SU-DHL-6 (cell line): ENCODE measurements around the gene OR4D11.

ENCODE experiments used
- H2AFZ ChIP-seq: fragments of 200-600 bp; sonication (generic); 2 replicates; pipeline ENCODE4 v1.6.1; 2014; ENCODE audit warnings: low read depth, mild to moderate bottlenecking, moderate library complexity, mixed read lengths, antibody characterized with exemption, low read length; ENCODE audit not compliant: severe bottlenecking
- H3F3A ChIP-seq: fragments of 200-600 bp; shearing (Covaris generic); 2 replicates; pipeline ENCODE4 v1.6.0; 2016; ENCODE audit warnings: antibody characterized with exemption, mild to moderate bottlenecking; ENCODE audit not compliant: insufficient read depth
- H3K27ac ChIP-seq: fragments of 200-600 bp; sonication (generic); 2 replicates; pipeline ENCODE4 v1.5.1; 2016; ENCODE audit warnings: low read depth, mild to moderate bottlenecking, low read length, moderate library complexity, mixed read lengths
- H3K27me3 ChIP-seq: fragments of 200-600 bp; sonication (generic), shearing (Covaris generic); 2 replicates; pipeline ENCODE4 v1.6.0; 2014; ENCODE audit warnings: mild to moderate bottlenecking, low read length
- H3K36me3 ChIP-seq: fragments of 200-600 bp; sonication (generic); 2 replicates; pipeline ENCODE4 v1.6.1; 2014; ENCODE audit warnings: mild to moderate bottlenecking, low read length, mixed read lengths
- H3K4me2 ChIP-seq: fragments of 300-600, 200-600 bp; shearing (Covaris generic), sonication (generic); 2 replicates; pipeline ENCODE4 v1.6.0; 2014; ENCODE audit warnings: low read length, low read depth, mild to moderate bottlenecking; ENCODE audit not compliant: poor library complexity, severe bottlenecking
- H3K4me3 ChIP-seq: fragments of 200-600 bp; sonication (generic); 2 replicates; pipeline ENCODE4 v1.5.1; 2014; ENCODE audit warnings: antibody characterized with exemption, low read length, mild to moderate bottlenecking, mixed read lengths; ENCODE audit not compliant: insufficient read depth, poor library complexity, severe bottlenecking
- H3K79me2 ChIP-seq: fragments of 200-600 bp; sonication (generic); 2 replicates; pipeline ENCODE4 v1.6.1; 2014; ENCODE audit warnings: mild to moderate bottlenecking, low read length, moderate library complexity; ENCODE audit not compliant: insufficient read depth
- H3K9ac ChIP-seq: fragments of 200-600 bp; sonication (generic); 2 replicates; pipeline ENCODE4 v1.7.0; 2014; ENCODE audit warnings: mild to moderate bottlenecking, low read length
- H3K9me2 ChIP-seq: fragments of 200-600 bp; sonication (generic); replicated peaks from 2 replicates; pipeline ENCODE4 v1.6.1; 2014; ENCODE audit warnings: low read length; ENCODE audit not compliant: insufficient read depth
- H3K9me3 ChIP-seq: fragments of 200-600 bp; sonication (generic); 2 replicates; pipeline ENCODE4 v1.6.1; 2014; ENCODE audit warnings: low read length, mixed read lengths; ENCODE audit not compliant: insufficient read depth
- H4K20me1 ChIP-seq: fragments of 200-600 bp; sonication (generic); 2 replicates; pipeline ENCODE4 v1.6.1; 2014; ENCODE audit warnings: low read depth, mild to moderate bottlenecking, antibody characterized with exemption, low read length, moderate library complexity, mixed read lengths
- CTCF ChIP-seq: fragments of 200-600 bp; sonication (generic); IDR thresholded peaks from one replicate; pipeline ENCODE4 v1.5.1; 2017; ENCODE audit warnings: antibody characterized with exemption, mild to moderate bottlenecking, low read length, moderate library complexity; ENCODE audit not compliant: insufficient read depth, poor library complexity, severe bottlenecking
- EZH2phosphoT487 ChIP-seq: fragments of 200-600 bp; sonication (generic), shearing (Covaris generic); conservative IDR thresholded peaks from 2 replicates; pipeline ENCODE4 v1.6.1; 2018; ENCODE audit warnings: mild to moderate bottlenecking, antibody characterized with exemption, low read length, moderate library complexity, mixed read lengths

OR4D11 gene

GRCh38 chr11:59480359-59480758 is 23.0 kb upstream of the OR4D11 start:
- no peaks in the 10 kb centered on the region for H4K20me1 ChIP-seq
- H3K27me3 ChIP-seq = no peaks in the 10 kb centered on the region
- no peak overlapping the region for H3K4me2 ChIP-seq
- H3K79me2 ChIP-seq = no peaks in the 10 kb centered on the region
- H3K36me3 ChIP-seq = no peaks in the 10 kb centered on the region
- no peak overlapping the region for H2AFZ ChIP-seq
- no peak overlapping the region for H3K27ac ChIP-seq
- H3K9ac ChIP-seq = no peak overlapping the region
- H3K4me3 ChIP-seq = no peak overlapping the region
- H3K9me3 ChIP-seq = no peaks in the 10 kb centered on the region
- TF ChIP-seq EZH2phosphoT487 = no peak
- no peak for TF ChIP-seq CTCF
- H3K9me2 ChIP-seq = no peaks in the 10 kb centered on the region
- H3F3A ChIP-seq = no peaks in the 10 kb centered on the region

- H2AFZ ChIP-seq = no peak overlapping the region
- H3K36me3 ChIP-seq = no peaks in the 10 kb centered on the region
- H3K27ac ChIP-seq = no peak overlapping the region
- H3K9me2 ChIP-seq = no peaks in the 10 kb centered on the region
- TF ChIP-seq EZH2phosphoT487 = no peak
- TF ChIP-seq CTCF = no peak
- no peaks in the 10 kb centered on the region for H3K79me2 ChIP-seq
- no peaks in the 10 kb centered on the region for H3F3A ChIP-seq
- H3K9me3 ChIP-seq = no peaks in the 10 kb centered on the region
- H3K4me2 ChIP-seq = no peak overlapping the region
- no peak overlapping the region for H3K9ac ChIP-seq
- H3K4me3 ChIP-seq = no peak overlapping the region
- H3K27me3 ChIP-seq = no peaks in the 10 kb centered on the region; the same call in 1 of the 2 replicates
- H4K20me1 ChIP-seq = no peaks in the 10 kb centered on the region
These were observed 1.4 kb upstream of the OR4D11 start for GRCh38 chr11:59501931-59502330.

GRCh38 chr11:59510941-59511589 is 7.7 kb downstream of the OR4D11 start, which contains the start of gene OR4D9:
Gene OR4D9, plus strand, starts transcription at chr11:59511539. Its CDS starts 3,374 bp downstream, at chr11:59514913.
- Histone ChIP-seq H3K9ac (no peak within 1 kb of the TSS), H3F3A (no peaks in the 10 kb centered on the region), H3K27ac (no peak within 1 kb of the TSS), H3K27me3 (no peaks in the 10 kb centered on the region), H3K9me3 (no peaks in the 10 kb centered on the region), H3K36me3 (no peaks in the 10 kb centered on the region), H2AFZ (no peak within 1 kb of the TSS), H3K9me2 (no peaks in the 10 kb centered on the region), H3K4me3 (no peak within 1 kb of the TSS), H3K79me2 (no peaks in the 10 kb centered on the region), H3K4me2 (no peak within 1 kb of the TSS), H4K20me1 (no peaks in the 10 kb centered on the region)
- TF ChIP-seq CTCF (no peak), EZH2phosphoT487 (no peak)
